HG02885 (cell line): ENCODE data around the gene EIF4E.
"Not testable (repeated sequence)": the region's sequence is repeated elsewhere in the genome, so short reads cannot be mapped to it uniquely, and the experiment has no call there.

ENCODE experiments used
- ATAC-seq: cut with Tn5 transposase; IDR thresholded peaks from one replicate; pipeline ENCODE4 v1.9.1; 2021; ENCODE audit warnings: mild to moderate bottlenecking; ENCODE audit not compliant: unreplicated experiment, poor library complexity

Gene EIF4E

DNA sequence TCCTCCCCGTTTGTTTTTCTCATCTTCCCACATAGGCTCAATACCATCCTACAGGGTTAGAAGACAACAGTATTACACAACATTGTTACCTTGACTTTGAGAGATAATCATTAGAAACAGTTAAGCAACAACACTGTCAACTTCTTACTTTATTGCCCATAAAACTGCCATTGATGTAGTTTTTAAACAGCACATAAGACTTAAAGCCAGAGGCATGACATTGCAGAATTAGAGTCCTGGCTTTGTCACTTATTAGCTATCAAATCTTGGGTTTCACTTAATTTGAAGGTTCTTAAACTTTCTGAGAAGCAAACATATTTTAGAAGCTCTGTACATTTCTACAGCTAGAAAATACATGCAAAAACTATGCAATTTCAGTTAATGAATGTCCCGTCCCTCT is 41.8 kb downstream of the EIF4E start:
- ATAC-seq, result no peak

DNA sequence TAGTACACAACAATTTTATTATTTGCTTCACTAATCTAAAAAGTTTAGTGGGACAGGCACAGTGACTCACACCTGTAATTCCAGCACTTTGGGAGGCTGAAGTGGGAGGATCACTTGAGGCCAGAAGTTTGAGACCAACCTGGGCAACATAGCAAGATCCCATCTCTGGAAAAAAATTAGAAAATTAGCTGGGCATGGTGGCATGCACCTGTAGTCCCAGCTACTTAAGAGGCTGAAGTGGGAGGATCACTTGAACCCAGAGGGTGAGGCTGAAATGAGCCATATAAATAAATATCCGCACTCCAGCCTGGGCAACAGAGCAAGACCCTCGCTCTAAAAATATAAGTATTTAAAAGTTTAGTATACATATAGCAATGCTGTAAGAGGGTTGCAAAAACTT is 42.6 kb downstream of the EIF4E start:
- not testable (repeated sequence) for ATAC-seq

DNA sequence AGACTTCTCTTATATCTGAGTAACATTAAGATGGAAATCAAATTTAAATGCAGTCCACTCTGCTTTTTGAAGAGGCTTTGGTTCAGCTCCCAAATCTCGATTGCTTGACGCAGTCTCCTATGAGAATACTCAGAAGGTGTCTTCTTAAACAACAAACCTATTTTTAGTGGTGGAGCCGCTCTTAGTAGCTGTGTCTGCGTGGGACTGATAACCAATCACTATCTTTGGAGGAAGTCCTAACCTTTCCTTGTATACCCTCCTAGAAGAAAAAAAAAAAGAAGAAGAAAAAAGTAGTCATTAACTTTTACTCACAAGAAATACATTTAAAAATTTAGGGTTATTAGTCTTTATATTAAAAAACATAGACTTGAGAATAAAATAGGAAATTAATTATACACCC is 48.0 kb downstream of the EIF4E start:
- not testable (repeated sequence) for ATAC-seq

DNA sequence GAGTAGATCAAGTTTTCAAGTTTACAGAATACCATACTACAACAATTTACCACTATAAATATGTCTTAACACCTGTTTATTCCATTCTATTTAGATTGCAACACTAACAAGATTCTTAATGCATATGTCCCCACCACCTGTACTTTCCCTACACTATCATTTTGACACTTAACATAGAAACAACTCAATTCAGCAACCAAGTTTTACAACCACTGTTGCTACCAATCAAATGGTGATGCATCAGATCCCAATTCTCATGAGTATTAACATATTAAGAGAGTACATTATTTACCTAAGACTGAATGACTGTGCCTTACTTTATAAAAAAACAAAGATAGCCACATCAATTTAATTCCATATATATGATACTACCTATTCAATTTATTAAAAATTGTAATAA is 49.4 kb downstream of the EIF4E start:
- no peak for ATAC-seq

DNA sequence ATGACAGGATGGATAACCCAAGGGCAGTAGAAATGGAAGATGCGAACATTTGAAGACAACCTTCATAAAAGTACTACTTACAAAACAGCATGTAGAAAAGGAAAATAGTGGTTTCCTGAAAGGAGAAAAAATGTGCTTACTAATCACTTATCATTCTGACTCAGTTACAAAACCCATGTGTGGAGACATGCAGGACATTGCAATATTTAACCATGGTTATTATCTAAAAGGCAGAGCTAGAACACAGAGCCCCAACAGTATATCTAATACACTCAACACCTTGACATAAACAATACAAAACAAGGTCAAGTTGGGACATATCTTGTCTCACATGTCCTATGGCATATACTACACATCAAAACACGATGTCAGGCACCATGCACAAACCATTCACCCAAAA is 55.9 kb downstream of the EIF4E start:
- no peak for ATAC-seq

DNA sequence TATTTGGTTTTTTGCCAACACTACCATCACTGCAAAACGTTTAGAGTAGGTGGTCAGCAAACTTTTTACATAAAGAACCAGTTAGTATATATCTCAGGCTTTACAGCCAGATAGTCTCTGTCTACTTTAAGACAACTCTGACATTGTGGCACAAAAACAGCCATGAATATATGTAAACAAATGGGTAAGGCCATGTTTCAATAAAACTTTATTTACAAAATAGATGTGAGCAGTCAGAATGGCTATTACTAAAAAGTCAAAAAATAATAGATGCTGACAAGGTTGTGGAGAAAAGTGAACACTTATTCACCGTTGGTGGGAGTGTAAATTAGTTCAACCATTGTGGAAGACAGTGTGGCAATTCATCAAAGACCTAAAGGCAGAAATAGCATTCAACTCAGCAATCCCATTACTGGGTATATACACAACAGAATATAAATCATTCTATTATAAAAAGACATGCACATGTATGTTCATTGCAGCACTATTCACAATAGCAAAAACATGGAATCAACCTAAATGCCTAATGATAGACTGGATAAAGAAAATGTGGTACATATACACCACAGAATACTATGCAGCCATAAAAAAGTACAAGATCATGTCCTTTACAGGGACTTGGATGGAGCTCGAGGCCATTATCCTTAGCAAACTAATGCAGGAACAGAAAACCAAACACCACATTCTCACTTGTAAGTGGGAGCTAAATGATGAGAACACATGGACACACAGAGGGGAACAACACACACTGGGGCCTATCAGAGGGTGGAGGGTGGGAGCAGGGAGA is 56.6 kb downstream of the EIF4E start:
- ATAC-seq, result not testable (repeated sequence)

DNA sequence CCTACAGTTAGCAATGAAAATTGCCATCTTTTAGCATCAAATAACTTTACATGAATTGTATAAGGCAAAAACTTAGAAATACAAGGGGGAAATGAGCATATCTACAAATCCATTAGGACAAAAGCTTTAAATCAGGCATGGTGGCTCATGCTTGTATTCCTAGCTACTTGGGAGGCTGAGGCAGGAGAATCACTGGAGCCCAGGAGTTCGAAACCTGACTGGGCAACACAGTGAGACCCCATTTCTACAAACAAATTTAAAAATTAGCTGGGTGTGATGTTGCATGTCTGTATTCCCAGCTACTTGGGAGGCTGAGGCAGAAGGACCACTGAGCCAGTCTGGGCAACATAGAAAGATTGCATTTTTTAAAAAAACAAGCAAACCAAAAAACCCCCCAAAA is 61.3 kb downstream of the EIF4E start:
- no peak for ATAC-seq

DNA sequence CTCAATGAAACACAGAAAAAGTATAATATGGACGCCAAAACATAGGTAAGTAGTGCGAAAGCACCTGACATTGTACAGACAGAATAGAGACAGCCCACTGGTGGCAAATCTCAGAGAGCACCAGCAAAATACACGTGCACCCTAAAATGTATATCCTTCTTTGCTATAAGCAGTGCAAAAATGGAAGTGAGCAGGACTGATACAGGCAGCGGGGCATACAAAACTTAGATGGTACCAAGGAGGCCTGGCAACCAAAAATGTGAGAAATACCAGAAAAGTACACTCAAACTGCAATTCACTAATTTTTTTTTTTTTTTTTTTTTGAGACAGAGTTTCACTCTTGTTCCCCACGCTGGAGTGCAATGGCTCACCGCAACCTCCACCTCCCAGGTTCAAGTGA is 63.9 kb downstream of the EIF4E start:
- ATAC-seq, result no peak

DNA sequence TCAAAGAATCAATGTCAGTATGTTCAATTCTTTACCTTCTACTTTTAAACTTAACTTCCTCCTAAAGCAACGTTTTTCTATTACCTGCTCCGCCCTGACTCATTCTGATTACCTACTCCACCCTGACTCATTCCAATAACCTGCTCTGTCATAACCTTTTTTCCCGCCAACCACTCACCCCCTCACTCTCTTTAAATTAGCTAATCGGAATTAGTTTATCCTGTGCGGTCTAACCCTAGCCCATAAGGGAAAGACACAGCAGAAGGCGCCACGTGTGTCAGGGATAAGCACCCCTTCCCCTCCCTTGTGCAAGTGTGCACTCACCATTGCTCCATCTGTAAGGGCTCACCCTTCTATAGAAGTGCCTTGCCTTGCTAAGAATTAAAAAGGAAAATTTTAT is 64.4 kb downstream of the EIF4E start:
- peak; percentile 51 for ATAC-seq

DNA sequence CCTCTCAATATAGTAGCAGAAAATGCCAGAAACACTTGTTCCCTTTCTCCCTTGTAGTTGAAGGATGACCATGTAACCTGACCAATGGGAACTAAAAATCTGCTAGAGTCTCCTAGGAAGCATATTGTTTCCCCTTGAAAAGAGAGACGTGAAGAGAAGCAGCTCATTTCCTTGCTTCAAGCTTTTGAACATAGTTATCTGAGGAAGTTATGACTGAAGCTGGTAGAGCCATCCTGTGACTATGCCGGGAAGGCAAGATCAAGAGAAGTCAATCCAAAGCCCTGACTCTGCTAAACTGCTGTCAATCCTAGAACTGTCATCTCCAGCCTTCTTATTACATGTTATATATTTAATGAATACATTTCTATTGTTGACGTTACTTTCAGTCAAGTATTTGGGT is 66.6 kb downstream of the EIF4E start:
- no peak for ATAC-seq

DNA sequence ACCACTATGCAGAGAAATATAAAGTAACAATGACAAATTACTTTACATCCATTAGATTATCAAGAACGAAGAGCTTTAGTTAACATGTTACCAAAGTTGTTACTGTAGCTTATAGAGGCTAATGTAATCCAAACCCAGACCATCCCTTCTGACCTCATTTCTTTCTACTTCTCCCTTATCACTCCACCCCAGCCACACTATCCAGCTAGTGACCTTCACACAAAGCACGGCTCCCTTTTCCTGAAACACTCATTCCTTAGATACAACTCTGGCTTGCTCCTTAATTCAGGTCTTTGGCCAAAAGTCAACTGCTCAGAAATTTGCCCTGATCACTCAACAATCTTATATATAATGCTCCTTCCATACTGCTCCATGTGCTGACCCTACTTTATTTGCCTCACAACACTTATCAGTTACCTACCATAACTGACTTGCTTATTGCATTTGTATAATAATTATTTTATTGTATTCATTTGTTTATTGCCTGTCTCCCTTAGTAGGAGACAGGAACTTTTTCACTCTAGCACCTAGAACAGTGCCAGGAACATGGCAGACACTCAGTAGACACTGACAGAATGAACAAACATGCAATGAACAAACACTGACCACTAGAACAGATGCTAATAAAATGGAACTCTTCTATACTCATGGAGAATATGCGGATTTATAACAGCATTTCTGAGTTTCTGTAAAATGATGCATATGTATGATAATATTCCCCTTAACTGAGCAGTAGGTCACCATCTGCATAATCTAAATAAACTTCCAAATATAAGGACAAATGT is 67.6 kb downstream of the EIF4E start:
- no peak for ATAC-seq

DNA sequence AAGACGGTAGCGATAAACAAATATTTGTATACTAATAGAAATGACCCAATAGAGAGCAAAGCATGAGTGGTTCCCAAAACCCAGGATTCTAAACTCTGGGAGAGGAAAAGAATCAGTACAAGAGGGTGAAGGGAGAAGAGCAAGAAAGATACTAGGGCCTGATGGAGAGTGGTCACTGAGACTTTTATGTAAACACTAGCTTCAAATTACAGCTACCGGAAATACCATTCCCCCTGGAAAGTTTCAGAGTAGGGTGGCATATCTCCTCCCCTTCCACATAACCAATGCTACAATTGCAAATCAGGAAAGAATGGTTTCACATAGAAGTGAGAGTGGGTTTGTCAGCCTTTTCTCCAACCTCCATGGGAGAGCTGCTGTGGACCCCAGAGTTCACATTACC is 77.1 kb downstream of the EIF4E start:
- ATAC-seq, result no peak

DNA sequence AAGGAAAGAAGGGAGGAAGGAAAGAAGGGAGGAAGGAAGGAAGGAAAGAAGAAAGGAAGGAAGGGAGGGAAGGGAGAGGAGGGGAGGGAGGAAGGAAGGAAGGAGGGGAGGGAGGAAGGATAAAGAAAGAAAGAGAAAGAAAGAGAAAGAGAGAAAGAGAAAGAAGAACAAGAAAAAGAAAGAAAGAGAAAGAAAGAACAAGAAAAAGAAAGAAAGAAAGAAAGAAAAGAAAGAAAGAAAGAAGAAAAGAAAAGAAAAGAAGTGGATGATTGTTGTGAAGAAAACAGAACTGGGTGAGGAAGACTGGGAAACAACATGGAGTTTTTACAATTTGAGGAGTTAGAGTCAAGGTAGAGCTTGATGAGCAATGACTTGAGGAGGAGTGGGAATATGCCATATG is 78.0 kb downstream of the EIF4E start:
- ATAC-seq, result no peak

DNA sequence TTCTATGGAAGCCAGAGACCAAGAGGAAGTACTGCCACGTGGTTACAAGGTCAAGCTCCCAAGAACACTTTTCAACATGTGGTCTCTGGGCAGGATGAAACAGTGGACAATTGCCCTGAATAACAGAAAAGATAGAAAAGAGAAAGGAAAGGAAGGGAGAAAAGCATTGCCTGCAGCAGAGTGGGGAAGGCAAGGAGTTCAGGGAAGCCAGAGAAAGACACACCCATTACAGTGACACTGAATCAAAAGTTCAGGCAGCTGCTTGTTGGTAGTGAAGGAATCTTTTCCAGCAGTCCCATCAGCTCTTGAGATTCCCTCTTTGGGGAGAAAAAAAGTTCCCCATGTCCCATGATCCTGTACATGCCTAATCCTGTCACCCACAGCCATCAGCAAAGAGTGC is 80.5 kb downstream of the EIF4E start:
- no peak for ATAC-seq

DNA sequence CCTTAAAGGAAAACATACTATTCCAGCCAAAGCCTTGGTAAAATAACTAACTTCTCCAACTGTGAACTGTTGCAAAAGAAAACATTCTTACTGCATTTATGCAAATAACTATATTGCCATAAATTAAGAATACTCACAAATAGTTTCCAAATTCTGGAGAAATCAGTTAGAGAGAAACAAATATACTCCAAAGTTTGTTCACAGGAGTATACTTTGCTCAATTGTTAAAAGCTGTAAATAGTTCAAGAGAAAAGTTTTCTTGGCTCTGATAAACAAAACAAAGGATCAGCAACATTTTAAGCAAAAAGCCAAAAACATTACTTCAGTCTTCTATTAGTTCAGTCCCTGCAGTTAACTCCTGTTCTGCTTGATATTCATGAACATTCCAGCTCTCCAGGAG is 83.0 kb downstream of the EIF4E start:
- no peak for ATAC-seq

DNA sequence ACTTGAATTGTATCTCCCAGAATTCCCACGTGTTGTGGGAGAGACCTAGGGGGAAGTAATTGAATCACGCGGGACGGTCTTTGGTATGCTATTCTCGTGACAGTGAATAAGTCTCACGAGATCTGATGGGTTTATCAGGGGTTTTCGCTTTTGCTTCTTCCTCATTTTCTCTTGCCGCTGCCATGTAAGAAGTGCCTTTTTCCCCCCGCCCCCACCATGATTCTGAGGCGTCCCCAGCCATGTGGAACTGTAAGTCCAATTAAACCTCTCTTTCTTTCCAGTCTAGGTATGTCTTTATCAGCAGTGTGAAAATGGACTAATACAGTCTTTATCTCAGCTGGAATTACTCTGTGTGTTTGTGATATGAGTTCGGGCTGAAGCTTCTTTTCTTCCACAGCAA is 86.0 kb downstream of the EIF4E start:
- not testable (repeated sequence) for ATAC-seq

DNA sequence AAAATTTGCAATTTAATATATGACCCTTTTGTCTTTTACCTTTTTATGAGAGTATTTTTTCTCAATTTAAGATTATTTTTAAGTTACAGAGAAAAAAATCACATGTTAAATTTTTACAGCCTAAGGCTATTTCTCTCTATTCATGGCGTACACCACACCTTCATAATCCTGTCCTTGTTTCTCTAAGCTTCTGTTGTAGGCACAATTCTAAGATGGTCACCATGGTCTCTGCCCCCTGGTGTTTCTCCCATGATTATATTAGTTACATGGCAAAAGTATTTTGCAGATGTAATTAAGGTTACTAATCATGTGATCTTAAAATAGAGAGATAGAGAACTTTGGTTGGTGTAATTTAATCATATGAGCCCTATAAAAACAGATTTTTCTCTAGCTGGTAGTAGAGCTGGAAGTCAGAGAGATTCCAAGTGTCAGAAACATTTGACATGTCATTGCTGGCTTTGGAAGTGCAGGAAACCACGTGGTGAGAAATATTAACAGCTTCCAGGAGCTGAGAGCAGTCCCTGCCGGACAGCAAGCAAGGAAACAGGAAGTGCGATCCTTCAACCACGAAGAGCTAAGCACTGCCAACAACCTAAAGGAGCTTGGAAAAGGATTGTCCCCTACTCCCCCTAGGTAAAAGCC is 89.8 kb downstream of the EIF4E start:
- ATAC-seq, result no peak

DNA sequence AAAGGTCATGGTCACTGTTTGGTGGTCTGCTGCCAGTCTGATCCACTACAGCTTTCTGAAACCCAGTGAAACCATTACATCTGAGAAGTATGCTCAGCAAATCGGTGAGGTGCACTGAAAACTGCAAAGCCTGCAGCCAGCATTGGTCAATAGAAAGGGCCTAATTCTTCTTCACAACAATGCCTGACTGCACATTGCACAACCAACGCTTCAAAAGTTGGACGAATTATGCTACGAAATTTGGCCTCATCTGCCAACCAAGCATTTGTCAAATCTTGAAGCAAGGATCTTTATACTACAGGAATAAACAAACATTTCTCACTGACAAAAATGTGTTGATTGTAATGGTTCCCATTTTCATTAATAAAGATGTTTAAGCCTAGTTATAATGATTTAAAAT is 90.4 kb downstream of the EIF4E start:
- ATAC-seq, result no peak

DNA sequence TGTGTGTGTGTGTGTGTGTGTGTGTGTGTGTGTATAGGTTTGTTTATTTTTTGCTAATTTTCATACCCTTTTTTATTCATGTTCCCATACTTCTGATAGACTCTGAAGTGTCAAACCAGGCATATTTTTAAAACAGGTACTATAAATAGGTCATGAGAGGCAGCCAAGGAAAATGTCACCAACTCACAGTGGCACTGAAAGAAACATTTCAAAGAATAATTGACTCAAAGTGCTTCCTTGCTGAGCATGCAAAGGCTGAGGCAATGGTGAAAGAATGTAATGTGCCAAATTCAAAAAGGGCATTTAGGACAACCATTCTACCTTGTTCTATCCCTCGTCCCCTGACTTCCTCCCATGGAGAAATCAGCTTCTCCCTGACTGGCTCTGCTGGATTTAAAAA is 95.5 kb downstream of the EIF4E start:
- no peak for ATAC-seq

DNA sequence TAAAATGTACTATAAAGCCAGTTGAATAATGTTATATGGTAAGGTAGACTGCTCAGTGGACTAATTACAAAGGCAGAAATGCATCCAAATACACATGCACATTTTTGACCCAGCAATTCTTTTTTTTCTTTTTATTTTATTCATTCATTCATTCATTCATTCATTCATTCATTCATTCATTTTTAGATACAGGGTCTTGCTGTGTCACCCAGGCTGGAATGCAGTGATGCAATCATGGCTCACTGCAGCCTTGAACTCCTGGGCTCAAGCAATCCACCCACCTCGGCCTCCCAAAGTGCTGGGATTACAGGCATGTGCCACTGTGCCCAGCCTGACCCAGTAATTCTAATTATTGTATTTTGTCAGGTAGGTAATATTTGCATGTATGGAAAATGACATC is 97.9 kb downstream of the EIF4E start:
- ATAC-seq, result not testable (repeated sequence)
